Measurements from ENCODE around the gene CERK. TPM values are rescaled to one million over a fixed set of nuclear protein-coding genes. Genes with fewer than 3 reads are reported as not detected.

CERK gene
- total RNA-seq, 1 experiment from 2014 or later = 45.6 TPM

GRCh38 chr22:46675938-46676337 lies 62.1 kb downstream of the CERK start (continued):
- TF ChIP-seq ZNF281 (CRISPR knock-in tag; IDR thresholded peaks at IDR 0.05) = no peak
- no peak for TF ChIP-seq AFF4 (CRISPR knock-in tag; IDR thresholded peaks at IDR 0.05; ENCODE audit: borderline replicate concordance)
- no peak for TF ChIP-seq SMAD3 (CRISPR knock-in tag; IDR thresholded peaks at IDR 0.05; ENCODE audit: borderline replicate concordance)
- TF ChIP-seq HMGXB4 (CRISPR knock-in tag; IDR thresholded peaks at IDR 0.05) = no peak
- no peak for TF ChIP-seq FOXK1 (CRISPR knock-in tag; IDR thresholded peaks at IDR 0.05)
- TF ChIP-seq GABPB1 (CRISPR knock-in tag; IDR thresholded peaks at IDR 0.05) = no peak
- TF ChIP-seq GRHL2 (CRISPR knock-in tag; IDR thresholded peaks at IDR 0.05; ENCODE audit: insufficient replicate concordance, severe bottlenecking) = no peak
- no peak for TF ChIP-seq NFYB (CRISPR knock-in tag; conservative IDR thresholded peaks at IDR 0.05; ENCODE audit: low read depth)
- no peak for TF ChIP-seq ZNF671 (CRISPR knock-in tag; IDR thresholded peaks at IDR 0.05)
- TF ChIP-seq ATF3 (CRISPR knock-in tag; conservative IDR thresholded peaks at IDR 0.05) = no peak
- TF ChIP-seq ZBTB43 (CRISPR knock-in tag; IDR thresholded peaks at IDR 0.05) = no peak
- TF ChIP-seq ATF1 (CRISPR knock-in tag; IDR thresholded peaks at IDR 0.05) = no peak

- H3K9me3 Mint-ChIP-seq = no peaks in the 10 kb centered on the region
- no peak overlapping the region for H3K4me3 Mint-ChIP-seq
- H3K27ac Mint-ChIP-seq = no peak overlapping the region
- no peaks in the 10 kb centered on the region for H3K36me3 Mint-ChIP-seq
- ChIA-PET CTCF (interaction anchor here (1.1 kb wide), 1 partner anchor 112 kb away, joined by 3 read pairs; no protein-coding TSS in a partner anchor), POLR2A (no interaction called here)
- H3K27me3 Mint-ChIP-seq (ENCODE audit: low read depth) = no peaks in the 10 kb centered on the region
- no peak for ATAC-seq
- H3K4me1 Mint-ChIP-seq = no peaks in the 10 kb centered on the region
- no peak for DNase-seq (ENCODE audit: low spot score)
- TF ChIP-seq ZNF232 (CRISPR knock-in tag; IDR thresholded peaks at IDR 0.05) (no peak), ATF2 (CRISPR knock-in tag; IDR thresholded peaks at IDR 0.05; ENCODE audit: borderline replicate concordance, low read depth) (no peak), ZNF317 (CRISPR knock-in tag; IDR thresholded peaks at IDR 0.05; ENCODE audit: borderline replicate concordance, low read depth) (no peak), CREB1 (CRISPR knock-in tag; IDR thresholded peaks at IDR 0.05) (no peak), ZNF423 (CRISPR knock-in tag; IDR thresholded peaks at IDR 0.05) (no peak), OVOL2 (CRISPR knock-in tag; IDR thresholded peaks at IDR 0.05; ENCODE audit: borderline replicate concordance) (no peak), ZNF263 (CRISPR knock-in tag; IDR thresholded peaks at IDR 0.05; ENCODE audit: low read depth) (no peak), PRDM15 (CRISPR knock-in tag; IDR thresholded peaks at IDR 0.05) (no peak)
Observed at GRCh38 chr22:46675479-46675878, 62.6 kb downstream of the CERK start.

Measured in WTC11 (cell line).